Breast epithelium (tissue), 3 donors: ENCODE data around the gene AKR1C4.

Experiments
- POLR2A ChIP-seq: fragments of 450-650 bp; IDR thresholded peaks from one replicate; pipeline ENCODE4 v1.6.1; 2016; ENCODE audit warnings: antibody characterized with exemption, mild to moderate bottlenecking, moderate library complexity
- POLR2AphosphoS5 ChIP-seq, 3 donors: sonication (generic); formaldehyde crosslinking; IDR thresholded peaks; one replicate each; pipeline ENCODE4 v1.6.1; 2017; ENCODE audit warnings: antibody characterized with exemption in 3 of 3
- TF ChIP-seq, protein P1 (sequence below), 3 donors: fragments of 450-650 bp; IDR thresholded peaks; one replicate each; pipeline ENCODE4 v1.5.1; 2016 to 2017; ENCODE audit warnings: antibody characterized with exemption in 3 of 3, mild to moderate bottlenecking in 3 of 3, moderate library complexity in 3 of 3

DNA sequence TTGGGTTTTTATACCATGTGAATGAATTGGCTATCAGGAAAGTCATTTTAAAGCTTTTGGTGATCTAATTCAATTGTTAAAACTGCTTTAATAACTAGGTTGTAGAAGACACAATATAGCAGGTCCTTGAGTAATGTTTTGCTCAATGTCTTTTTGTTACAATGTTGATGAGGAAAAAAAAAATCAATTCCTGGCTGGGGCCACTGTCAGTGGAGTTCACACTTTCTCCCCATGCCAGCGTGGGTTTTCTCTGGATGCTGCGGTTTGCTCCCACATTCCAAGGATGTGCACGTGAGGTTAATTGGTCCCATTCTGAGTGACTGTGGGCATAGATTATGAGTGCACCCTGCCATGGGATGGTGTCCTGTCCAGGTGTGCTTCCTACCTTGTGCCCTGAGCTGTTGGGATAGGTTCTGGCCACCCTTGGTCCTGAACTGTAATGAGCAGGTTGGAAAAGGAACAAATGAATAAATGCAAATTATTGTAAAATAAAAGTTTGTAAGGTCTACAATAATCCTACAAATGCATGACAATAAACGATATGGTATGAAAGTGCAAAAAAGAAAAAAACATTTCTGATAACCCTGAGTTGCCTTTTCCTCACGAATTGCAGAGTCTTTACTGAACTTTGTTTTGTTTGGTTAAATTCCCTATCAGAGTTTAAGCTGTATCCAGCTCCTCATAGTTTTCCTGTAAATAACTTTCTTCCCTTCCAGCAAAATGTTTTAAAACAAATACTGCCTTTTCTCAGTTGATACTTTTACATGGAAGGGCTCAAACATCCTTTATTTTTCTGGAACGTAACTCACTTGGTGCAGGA lies 62.7 kb downstream of the AKR1C4 start:
- TF ChIP-seq, protein P1, sequence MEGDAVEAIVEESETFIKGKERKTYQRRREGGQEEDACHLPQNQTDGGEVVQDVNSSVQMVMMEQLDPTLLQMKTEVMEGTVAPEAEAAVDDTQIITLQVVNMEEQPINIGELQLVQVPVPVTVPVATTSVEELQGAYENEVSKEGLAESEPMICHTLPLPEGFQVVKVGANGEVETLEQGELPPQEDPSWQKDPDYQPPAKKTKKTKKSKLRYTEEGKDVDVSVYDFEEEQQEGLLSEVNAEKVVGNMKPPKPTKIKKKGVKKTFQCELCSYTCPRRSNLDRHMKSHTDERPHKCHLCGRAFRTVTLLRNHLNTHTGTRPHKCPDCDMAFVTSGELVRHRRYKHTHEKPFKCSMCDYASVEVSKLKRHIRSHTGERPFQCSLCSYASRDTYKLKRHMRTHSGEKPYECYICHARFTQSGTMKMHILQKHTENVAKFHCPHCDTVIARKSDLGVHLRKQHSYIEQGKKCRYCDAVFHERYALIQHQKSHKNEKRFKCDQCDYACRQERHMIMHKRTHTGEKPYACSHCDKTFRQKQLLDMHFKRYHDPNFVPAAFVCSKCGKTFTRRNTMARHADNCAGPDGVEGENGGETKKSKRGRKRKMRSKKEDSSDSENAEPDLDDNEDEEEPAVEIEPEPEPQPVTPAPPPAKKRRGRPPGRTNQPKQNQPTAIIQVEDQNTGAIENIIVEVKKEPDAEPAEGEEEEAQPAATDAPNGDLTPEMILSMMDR (IDR thresholded peaks at IDR 0.05) = no peak
- TF ChIP-seq POLR2A (no peak), POLR2AphosphoS5 (IDR thresholded peaks at IDR 0.05) (no peak)
